Mesodermal cell (in vitro differentiated cells): ENCODE measurements around the gene ANKRD35. TPM values are rescaled to one million over a fixed set of nuclear protein-coding genes. Genes with fewer than 3 reads are reported as not detected.
A peak's percentile ranks its signal among the peaks of the same experiment; 100 is the strongest.
"Not testable (repeated sequence)": the region's sequence is repeated elsewhere in the genome, so short reads cannot be mapped to it uniquely, and the experiment has no call there.

Experiments used
- H3K27ac ChIP-seq: 2 replicates; pipeline ENCODE4 v1.7.0; 2013; ENCODE audit warnings: mild to moderate bottlenecking, low read depth, low read length, moderate library complexity; ENCODE audit not compliant: severe bottlenecking
- H3K36me3 ChIP-seq: 2 replicates; pipeline ENCODE4 v1.7.1; 2013; ENCODE audit warnings: mild to moderate bottlenecking, low read length, moderate library complexity; ENCODE audit not compliant: control insufficient read depth, insufficient read depth
- H3K4me1 ChIP-seq: one replicate; pipeline ENCODE4 v1.7.1; 2013; ENCODE audit warnings: mild to moderate bottlenecking, low read length; ENCODE audit not compliant: insufficient read depth, control insufficient read depth, poor library complexity, severe bottlenecking
- H3K4me3 ChIP-seq: 2 replicates; pipeline ENCODE4 v1.7.0; 2013; ENCODE audit warnings: low read length, control low read depth, mild to moderate bottlenecking; ENCODE audit not compliant: insufficient read depth, poor library complexity, severe bottlenecking; ENCODE audit errors: extremely low read depth
- H3K9me3 ChIP-seq: 2 replicates; pipeline ENCODE4 v1.7.1; 2013; ENCODE audit warnings: mild to moderate bottlenecking, low read length, moderate library complexity; ENCODE audit not compliant: control insufficient read depth
- WGBS, 2 experiments: methylation state at CpG; one replicate each; pipeline ENCODE4 v1.1.5; 2013; ENCODE audit warnings: missing lambda C conversion rate in 2 of 2; ENCODE audit not compliant: insufficient coverage in 2 of 2; 5-methylcytosine and 5-hydroxymethylcytosine counted together
- polyA plus RNA-seq, 2 experiments: library from polyadenylated mRNA; stranded (reverse); fragments of 50-300 nt; gene quantifications; one replicate each; pipeline ENCODE4 v1.2.3, GENCODE V29; 2013

ANKRD35 gene
- 0.22 TPM for polyA plus RNA-seq (2013, experiment 1 of 2)
- polyA plus RNA-seq (2013, experiment 2 of 2) = 0.15 TPM

GRCh38 chr1:145885738-145886287 lies at the start of gene ANKRD35:
Gene ANKRD35 (minus strand): TSS chr1:145885866. CDS start chr1:145885758, 108 bp downstream.
- Histone ChIP-seq H3K9me3 (no peaks in the 10 kb centered on the region), H3K36me3 (no peaks in the 10 kb centered on the region), H3K4me1 (peaks cover 12% of the 10 kb centered on the region), H3K27ac (no peak within 1 kb of the TSS), H3K4me3 (peak within 1 kb of the TSS; percentile 55)
- 1% methylated on average over 17 to 30 of the region's 36 CpGs for WGBS, 2 experiments

- not testable (repeated sequence) for H3K4me1 ChIP-seq, H3K9me3 ChIP-seq, H3K27ac ChIP-seq, H3K4me3 ChIP-seq
- peaks cover 37% of the 10 kb centered on the region for H3K36me3 ChIP-seq
- 17 to 25% methylated on average over 1 to 4 of the region's 9 CpGs for WGBS, 2 experiments
Observed at GRCh38 chr1:145932522-145933009, 46.9 kb upstream of the ANKRD35 start.

GRCh38 chr1:145927916-145928643 lies 42.4 kb upstream of the ANKRD35 start:
- H3K27ac ChIP-seq = peak overlapping the region; percentile 89
- 73 to 75% methylated on average over 10 to 11 of the region's 20 CpGs for WGBS, 2 experiments
- H3K4me3 ChIP-seq = peak overlapping the region; percentile 86
- peaks cover 30% of the 10 kb centered on the region for H3K36me3 ChIP-seq
- H3K9me3 ChIP-seq = no peaks in the 10 kb centered on the region
- H3K4me1 ChIP-seq = no peaks in the 10 kb centered on the region

GRCh38 chr1:145927063-145927886 lies 41.6 kb upstream of the ANKRD35 start, which contains the start of gene RBM8A:
Gene RBM8A (minus strand): TSS chr1:145927484. CDS start chr1:145927426, 58 bp downstream.
- peaks cover 35% of the 10 kb centered on the region for H3K36me3 ChIP-seq
- no peaks in the 10 kb centered on the region for H3K4me1 ChIP-seq
- peak within 1 kb of the TSS; percentile 89 for H3K27ac ChIP-seq
- H3K4me3 ChIP-seq = peak within 1 kb of the TSS; percentile 86
- 0% methylated on average over 27 of the region's 41 CpGs for WGBS, 2 experiments
- no peaks in the 10 kb centered on the region for H3K9me3 ChIP-seq

GRCh38 chr1:145926686-145927062 lies 41.0 kb upstream of the ANKRD35 start:
- H3K9me3 ChIP-seq = no peaks in the 10 kb centered on the region
- 12 to 24% methylated on average over 8 to 17 of the region's 19 CpGs for WGBS, 2 experiments
- H3K27ac ChIP-seq = peak overlapping the region; percentile 89
- H3K4me1 ChIP-seq = no peaks in the 10 kb centered on the region
- H3K36me3 ChIP-seq = peaks cover 40% of the 10 kb centered on the region
- peak overlapping the region; percentile 86 for H3K4me3 ChIP-seq

GRCh38 chr1:145922266-145922665 lies 36.6 kb upstream of the ANKRD35 start:
- Histone ChIP-seq H3K9me3 (no peaks in the 10 kb centered on the region), H3K27ac (no peak overlapping the region), H3K4me1 (peaks cover 6% of the 10 kb centered on the region), H3K4me3 (no peak overlapping the region), H3K36me3 (peaks cover 40% of the 10 kb centered on the region)
- 100% methylated on average over 1 of the region's 2 CpGs; no CpG with 5 or more reads in 1 of the 2 experiments for WGBS, 2 experiments

GRCh38 chr1:145920297-145920696 lies 34.6 kb upstream of the ANKRD35 start:
- H3K27ac ChIP-seq, H3K4me3 ChIP-seq, H3K9me3 ChIP-seq, H3K4me1 ChIP-seq: not testable (repeated sequence)
- peaks cover 44% of the 10 kb centered on the region for H3K36me3 ChIP-seq
- no CpG with 5 or more reads among the region's 4 CpGs for WGBS, 2 experiments

GRCh38 chr1:145918992-145919939 lies 33.6 kb upstream of the ANKRD35 start:
- Histone ChIP-seq H3K4me3 (peak overlapping the region; percentile 80), H3K4me1 (peaks cover 7% of the 10 kb centered on the region), H3K36me3 (peaks cover 50% of the 10 kb centered on the region), H3K9me3 (no peaks in the 10 kb centered on the region), H3K27ac (peak overlapping the region; percentile 30)
- 17% methylated on average over 21 to 22 of the region's 33 CpGs for WGBS, 2 experiments

GRCh38 chr1:145918144-145918991 lies 32.7 kb upstream of the ANKRD35 start, which contains the start of gene PEX11B:
Gene PEX11B (minus strand): TSS chr1:145918717. CDS start chr1:145918688, 29 bp downstream.
- WGBS, 2 experiments = 2 to 4% methylated on average over 41 to 42 of the region's 51 CpGs
- H3K9me3 ChIP-seq = no peaks in the 10 kb centered on the region
- peak within 1 kb of the TSS; percentile 80 for H3K4me3 ChIP-seq
- peaks cover 50% of the 10 kb centered on the region for H3K36me3 ChIP-seq
- H3K4me1 ChIP-seq = peaks cover 7% of the 10 kb centered on the region
- H3K27ac ChIP-seq = peak within 1 kb of the TSS; percentile 30
